Calu3 (cell line): ENCODE measurements around the gene GNA12. TPM values are rescaled to one million over a fixed set of nuclear protein-coding genes. Genes with fewer than 3 reads are reported as not detected.
"Not testable (repeated sequence)": the region's sequence is repeated elsewhere in the genome, so short reads cannot be mapped to it uniquely, and the experiment has no call there.

Experiments
- BruUV-seq: library from RNA; stranded (reverse); fragments of 400-500 nt; replicated peaks from 2 replicates; lab custom pipeline; 2021; lab: Mats Ljungman, UMichigan
- CTCF ChIA-PET: fragments of 300-600 bp; sonication (Branson Sonifier 250); formaldehyde crosslinking; loops from one replicate; lab custom pipeline; 2022; ENCODE audit warnings: antibody characterized with exemption; lab: Charles Lee
- DNase-seq: peaks from one replicate; pipeline ENCODE4 v3.0.0; 2022
- H3K27ac Mint-ChIP-seq: one replicate; pipeline ENCODE4 v1.8.0; 2022; ENCODE audit warnings: mixed read lengths; ENCODE audit not compliant: unreplicated experiment
- H3K27me3 Mint-ChIP-seq: one replicate; pipeline ENCODE4 v1.8.0; 2022; ENCODE audit warnings: mixed read lengths; ENCODE audit not compliant: unreplicated experiment
- H3K36me3 Mint-ChIP-seq: one replicate; pipeline ENCODE4 v1.8.0; 2022; ENCODE audit warnings: mild to moderate bottlenecking, moderate library complexity, mixed read lengths; ENCODE audit not compliant: insufficient read depth, unreplicated experiment
- H3K4me1 Mint-ChIP-seq: one replicate; pipeline ENCODE4 v1.8.0; 2022; ENCODE audit warnings: mild to moderate bottlenecking, low read depth, mixed read lengths; ENCODE audit not compliant: unreplicated experiment
- H3K4me3 Mint-ChIP-seq: one replicate; pipeline ENCODE4 v1.8.0; 2022; ENCODE audit warnings: mild to moderate bottlenecking, low read depth, moderate library complexity, mixed read lengths; ENCODE audit not compliant: unreplicated experiment
- H3K9me3 Mint-ChIP-seq: one replicate; pipeline ENCODE4 v1.8.0; 2022; ENCODE audit warnings: low read depth, mixed read lengths; ENCODE audit not compliant: unreplicated experiment
- intact Hi-C: fragments of 100-400 bp; cut with micrococcal nuclease; formaldehyde crosslinking; loops from one replicate; pipeline ENCODE4 v1.10.0; 2022; ENCODE audit not compliant: unreplicated experiment
- total RNA-seq: library from RNA; stranded (reverse); gene quantifications from 2 replicates; pipeline ENCODE4 v1.2.3, GENCODE V29; 2022
- TF ChIP-seq, protein P1 (sequence below): fragments of 200-600 bp; IDR thresholded peaks from one replicate; pipeline ENCODE4 v1.8.0; 2022; ENCODE audit warnings: antibody characterized with exemption; ENCODE audit not compliant: unreplicated experiment

GNA12 gene
- total RNA-seq, 1 experiment from 2014 or later = 78.3 TPM

DNA sequence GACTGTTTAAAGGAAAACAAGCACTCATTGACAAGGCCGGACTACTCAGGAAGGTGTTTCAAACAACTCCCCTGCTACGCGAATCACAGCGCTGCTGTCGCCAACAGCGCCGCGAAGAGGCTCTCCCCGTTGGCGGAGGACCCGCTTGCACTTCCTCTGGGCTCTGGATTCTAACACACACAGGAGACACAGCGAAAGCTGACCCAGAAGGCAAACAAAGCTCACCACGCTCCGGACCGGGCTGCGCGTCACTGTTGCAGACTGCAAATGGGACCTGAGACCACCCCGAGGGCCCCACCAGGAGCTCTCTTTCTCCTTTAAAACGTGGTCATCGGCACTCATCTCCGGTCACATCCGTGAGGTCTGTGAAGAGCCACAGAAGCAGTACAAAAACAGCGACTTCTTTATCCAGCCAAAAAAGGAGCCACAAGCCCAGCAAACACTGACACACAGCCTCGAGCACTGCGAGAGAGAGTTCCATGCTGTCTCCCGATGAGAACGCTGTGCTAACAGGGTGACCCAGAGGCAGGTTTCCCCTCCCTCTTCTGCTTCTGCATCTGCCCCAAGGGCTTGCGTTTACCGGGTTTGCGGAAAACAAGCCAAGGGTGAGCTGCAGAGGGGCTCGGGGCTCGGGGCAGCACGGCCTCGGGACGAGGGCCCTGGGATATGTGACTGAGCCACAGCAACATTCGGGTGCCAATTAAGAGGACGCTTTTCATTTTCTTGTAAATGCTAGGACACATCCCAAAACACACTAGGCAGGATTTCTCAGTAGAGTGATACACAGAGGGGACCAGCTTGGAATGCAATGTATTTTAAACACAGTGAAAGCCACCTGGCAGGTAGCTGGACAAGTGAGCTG lies 114.8 kb downstream of the GNA12 start:
- Mint-ChIP-seq H3K4me3 (no peak overlapping the region), H3K27me3 (no peaks in the 10 kb centered on the region), H3K9me3 (peaks cover 4% of the 10 kb centered on the region), H3K36me3 (peaks cover 43% of the 10 kb centered on the region), H3K27ac (no peak overlapping the region), H3K4me1 (peaks cover 21% of the 10 kb centered on the region)
- BruUV-seq = TSS peak; percentile 14
- DNase-seq = no peak
- TF ChIP-seq, protein P1, sequence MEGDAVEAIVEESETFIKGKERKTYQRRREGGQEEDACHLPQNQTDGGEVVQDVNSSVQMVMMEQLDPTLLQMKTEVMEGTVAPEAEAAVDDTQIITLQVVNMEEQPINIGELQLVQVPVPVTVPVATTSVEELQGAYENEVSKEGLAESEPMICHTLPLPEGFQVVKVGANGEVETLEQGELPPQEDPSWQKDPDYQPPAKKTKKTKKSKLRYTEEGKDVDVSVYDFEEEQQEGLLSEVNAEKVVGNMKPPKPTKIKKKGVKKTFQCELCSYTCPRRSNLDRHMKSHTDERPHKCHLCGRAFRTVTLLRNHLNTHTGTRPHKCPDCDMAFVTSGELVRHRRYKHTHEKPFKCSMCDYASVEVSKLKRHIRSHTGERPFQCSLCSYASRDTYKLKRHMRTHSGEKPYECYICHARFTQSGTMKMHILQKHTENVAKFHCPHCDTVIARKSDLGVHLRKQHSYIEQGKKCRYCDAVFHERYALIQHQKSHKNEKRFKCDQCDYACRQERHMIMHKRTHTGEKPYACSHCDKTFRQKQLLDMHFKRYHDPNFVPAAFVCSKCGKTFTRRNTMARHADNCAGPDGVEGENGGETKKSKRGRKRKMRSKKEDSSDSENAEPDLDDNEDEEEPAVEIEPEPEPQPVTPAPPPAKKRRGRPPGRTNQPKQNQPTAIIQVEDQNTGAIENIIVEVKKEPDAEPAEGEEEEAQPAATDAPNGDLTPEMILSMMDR = no peak
- intact Hi-C loops = no loop called here
- CTCF ChIA-PET = interaction anchor here (0.7 kb wide), 1 partner anchor 29 kb away, joined by 4 read pairs; no protein-coding TSS in a partner anchor

DNA sequence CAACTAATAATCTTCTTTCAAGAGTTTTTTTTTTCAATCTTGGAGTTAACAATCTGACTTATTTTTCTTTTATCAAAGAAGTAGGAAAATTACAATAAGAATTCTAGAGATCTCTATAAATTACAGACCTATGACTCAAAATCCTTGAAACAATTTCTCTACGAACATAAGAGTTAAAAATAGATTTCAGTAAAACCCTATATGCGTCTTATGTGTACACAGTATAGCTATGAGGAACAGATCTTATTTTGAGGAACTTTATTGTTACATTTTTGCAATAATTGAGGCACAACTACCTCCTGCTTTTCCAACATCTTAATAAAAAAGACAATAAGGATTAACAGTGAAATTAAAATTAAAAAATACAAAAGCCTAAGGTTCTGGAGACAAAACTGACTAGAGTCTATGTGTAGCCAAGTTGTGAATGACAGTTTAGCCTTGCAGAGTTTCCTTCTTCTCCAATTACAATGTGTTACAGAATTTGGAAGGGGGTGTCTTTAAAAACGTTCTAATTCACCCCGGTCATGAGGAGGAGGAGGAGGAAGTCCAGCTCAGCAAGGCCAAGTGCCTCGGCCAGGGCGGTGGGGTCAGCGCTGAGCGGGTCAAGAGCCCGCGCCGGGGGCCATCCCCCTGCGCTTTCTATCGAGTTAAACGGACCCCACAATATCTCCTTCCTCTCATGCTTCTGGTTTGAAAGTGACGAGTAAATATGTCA lies 115.6 kb downstream of the GNA12 start:
- DNase-seq = no peak
- H3K27me3 Mint-ChIP-seq = no peaks in the 10 kb centered on the region
- BruUV-seq = no TSS peak
- CTCF ChIA-PET = interaction anchor here (0.7 kb wide), 1 partner anchor 29 kb away, joined by 4 read pairs; no protein-coding TSS in a partner anchor
- peaks cover 2% of the 10 kb centered on the region for H3K9me3 Mint-ChIP-seq
- peaks cover 43% of the 10 kb centered on the region for H3K36me3 Mint-ChIP-seq
- H3K4me3 Mint-ChIP-seq = no peak overlapping the region
- peaks cover 13% of the 10 kb centered on the region for H3K4me1 Mint-ChIP-seq
- TF ChIP-seq, protein P1 = no peak
- H3K27ac Mint-ChIP-seq = no peak overlapping the region
- intact Hi-C loops = no loop called here

DNA sequence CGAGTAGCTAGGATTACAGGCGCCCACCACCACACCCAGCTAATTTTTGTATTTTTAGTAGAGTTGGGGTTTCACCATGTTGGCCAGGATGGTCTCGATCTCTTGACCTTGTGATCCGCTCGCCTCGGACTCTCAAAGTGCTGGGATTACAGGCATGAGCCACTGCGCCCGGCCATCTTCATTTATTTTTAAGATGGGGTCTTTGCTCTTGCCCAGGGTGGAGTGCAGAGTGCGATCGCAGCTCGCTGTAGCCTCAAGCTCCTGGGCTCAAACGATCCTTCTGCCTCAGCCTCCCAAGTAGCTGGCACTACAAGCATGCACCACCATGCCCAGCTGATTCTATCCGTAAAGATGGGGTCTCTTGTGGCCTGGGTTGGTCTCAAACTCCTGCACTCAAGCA lies 116.9 kb downstream of the GNA12 start:
- BruUV-seq, H3K9me3 Mint-ChIP-seq, H3K27me3 Mint-ChIP-seq, DNase-seq, H3K4me1 Mint-ChIP-seq, H3K4me3 Mint-ChIP-seq, H3K27ac Mint-ChIP-seq, intact Hi-C loops: not testable (repeated sequence)
- peaks cover 52% of the 10 kb centered on the region for H3K36me3 Mint-ChIP-seq
- CTCF ChIA-PET = interaction anchor here (0.5 to 0.7 kb wide), 3 partner anchors 206 to 1241 kb away, joined by 3 to 6 read pairs (median 4); no protein-coding TSS in a partner anchor

DNA sequence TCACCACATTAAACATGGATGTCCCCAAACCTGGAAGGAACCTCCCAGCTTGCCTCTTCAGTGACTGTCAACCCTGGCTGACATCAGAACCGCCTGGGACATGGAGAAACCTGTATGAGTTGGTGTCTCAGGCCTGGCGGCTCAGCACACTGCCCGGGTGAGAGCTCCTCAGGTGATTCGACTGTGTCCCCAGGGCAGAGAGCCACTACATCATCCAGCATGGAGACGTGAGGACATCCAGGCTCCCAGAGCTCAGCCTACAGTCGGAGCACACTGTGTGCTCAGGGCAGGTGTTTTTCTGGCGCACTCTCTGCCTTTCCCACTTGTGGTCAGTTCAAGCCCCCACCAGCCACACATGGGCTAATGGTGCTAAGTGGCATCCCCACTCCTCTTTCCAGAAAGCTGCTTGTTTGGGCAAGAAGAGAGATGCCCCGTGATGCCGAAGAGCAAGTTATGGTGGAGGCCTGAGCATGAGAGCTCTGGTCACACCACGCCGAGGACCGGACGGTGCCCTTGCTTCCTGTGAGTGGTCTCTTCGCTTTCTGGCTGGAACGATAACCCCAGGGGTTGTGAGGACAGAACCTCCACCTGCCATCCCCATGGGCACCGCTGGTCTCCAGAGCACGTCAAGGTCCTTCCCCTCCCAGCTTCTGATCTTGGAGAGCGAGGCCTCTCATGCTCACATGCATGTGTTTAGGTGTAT lies 117.6 kb downstream of the GNA12 start:
- TF ChIP-seq, protein P1 = no peak
- H3K36me3 Mint-ChIP-seq = peaks cover 57% of the 10 kb centered on the region
- H3K4me1 Mint-ChIP-seq = no peaks in the 10 kb centered on the region
- no peak overlapping the region for H3K4me3 Mint-ChIP-seq
- no peaks in the 10 kb centered on the region for H3K27me3 Mint-ChIP-seq
- DNase-seq = no peak
- no TSS peak for BruUV-seq
- CTCF ChIA-PET = no interaction called here
- no peak overlapping the region for H3K27ac Mint-ChIP-seq
- no peaks in the 10 kb centered on the region for H3K9me3 Mint-ChIP-seq
- intact Hi-C loops = no loop called here
